ENCODE measurements around the gene BMAL1.

Gene BMAL1

DNA sequence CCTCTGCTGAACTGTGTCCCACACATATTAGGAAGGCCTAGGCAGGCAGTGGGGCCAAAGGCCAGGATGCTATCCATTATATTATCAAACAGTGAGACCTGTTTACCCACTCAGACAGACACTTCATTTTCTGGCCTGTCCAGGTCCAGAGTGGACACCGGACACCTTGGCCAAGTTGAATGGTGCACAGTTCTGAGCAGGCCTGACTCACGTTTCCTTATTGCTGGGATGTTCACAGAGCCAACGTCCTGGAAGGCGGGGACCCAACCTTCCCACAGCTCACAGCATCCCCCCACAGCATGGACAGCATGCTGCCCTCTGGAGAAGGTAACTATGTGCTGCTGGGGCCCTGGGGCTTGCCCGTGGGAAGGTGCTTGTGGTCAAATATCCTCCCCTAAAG is 98.8 kb downstream of the BMAL1 start:
- H3K9me3 ChIP-seq (ENCODE audit: insufficient read depth, low read length, severe bottlenecking): no peaks in the 10 kb centered on the region
- no peak overlapping the region for H2AFZ ChIP-seq (ENCODE audit: low read depth, low read length)
- H4K20me1 ChIP-seq (ENCODE audit: insufficient read depth, low read length): no peaks in the 10 kb centered on the region
- no peak overlapping the region for H3K4me3 ChIP-seq (ENCODE audit: low read depth in 1 of 2, low read length in 2 of 2)
- no peak for TF ChIP-seq EZH2 (IDR thresholded peaks at IDR 0.05; ENCODE audit: borderline replicate concordance, low read depth, low read length, severe bottlenecking)
- no peak for TF ChIP-seq CTCF (IDR thresholded peaks at IDR 0.05; ENCODE audit: borderline replicate concordance, extremely low read depth, low read length, poor library complexity, severe bottlenecking)
- no peak overlapping the region for H3K4me2 ChIP-seq (ENCODE audit: insufficient read depth, low read length)
- H3K27me3 ChIP-seq (ENCODE audit: insufficient read depth, low read length, poor library complexity): no peaks in the 10 kb centered on the region
- no peaks in the 10 kb centered on the region for H3K4me1 ChIP-seq (ENCODE audit: insufficient read depth, low read length)
- ATAC-seq (ENCODE audit: insufficient read depth, low read depth) (no peak), DNase-seq (no peak)
- no peaks in the 10 kb centered on the region for H3K79me2 ChIP-seq (ENCODE audit: insufficient read depth, low read length)
- H3K36me3 ChIP-seq (ENCODE audit: insufficient read depth, low read length): peaks cover 80% of the 10 kb centered on the region
- no peak overlapping the region for H3K27ac ChIP-seq (ENCODE audit: low read length)
- H3K9ac ChIP-seq (ENCODE audit: low read depth, low read length): no peak overlapping the region

- H3K36me3 ChIP-seq (ENCODE audit: insufficient read depth, low read length): peaks cover 79% of the 10 kb centered on the region
- no peak for TF ChIP-seq EZH2 (IDR thresholded peaks at IDR 0.05; ENCODE audit: borderline replicate concordance, low read depth, low read length, severe bottlenecking)
- no peak for TF ChIP-seq CTCF (IDR thresholded peaks at IDR 0.05; ENCODE audit: borderline replicate concordance, extremely low read depth, low read length, poor library complexity, severe bottlenecking)
These were observed 99.2 kb downstream of the BMAL1 start for GRCh38 chr11:13376838-13377237.

DNA sequence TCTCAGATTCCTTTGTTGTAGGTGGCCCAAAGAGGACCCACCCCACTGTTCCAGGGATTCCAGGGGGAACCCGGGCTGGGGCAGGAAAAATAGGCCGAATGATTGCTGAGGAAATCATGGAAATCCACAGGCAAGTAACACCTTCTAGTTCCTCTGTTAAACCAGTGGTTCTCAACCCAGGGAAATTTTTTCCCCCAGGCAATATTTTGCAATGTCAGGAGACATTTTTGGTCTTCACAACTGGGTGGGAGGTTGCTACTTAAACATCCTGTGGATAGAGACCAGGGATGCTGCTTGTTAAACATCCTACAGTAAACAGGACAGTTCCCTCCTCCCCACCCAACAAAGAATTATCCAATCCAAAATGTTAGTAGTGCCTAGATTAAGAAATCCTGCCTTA is 100.7 kb downstream of the BMAL1 start:
- H2AFZ ChIP-seq (ENCODE audit: low read depth, low read length): no peak overlapping the region
- no peak overlapping the region for H3K9ac ChIP-seq (ENCODE audit: low read depth, low read length)
- no peaks in the 10 kb centered on the region for H3K9me3 ChIP-seq (ENCODE audit: insufficient read depth, low read length, severe bottlenecking)
- H3K4me1 ChIP-seq (ENCODE audit: insufficient read depth, low read length): no peaks in the 10 kb centered on the region
- H3K27ac ChIP-seq (ENCODE audit: low read length): no peak overlapping the region
- DNase-seq (no peak), ATAC-seq (ENCODE audit: insufficient read depth, low read depth) (no peak)
- no peaks in the 10 kb centered on the region for H3K79me2 ChIP-seq (ENCODE audit: insufficient read depth, low read length)
- no peak overlapping the region for H3K4me2 ChIP-seq (ENCODE audit: insufficient read depth, low read length)
- no peak overlapping the region for H3K4me3 ChIP-seq (ENCODE audit: low read depth in 1 of 2, low read length in 2 of 2)
- H3K27me3 ChIP-seq (ENCODE audit: insufficient read depth, low read length, poor library complexity): no peaks in the 10 kb centered on the region
- no peaks in the 10 kb centered on the region for H4K20me1 ChIP-seq (ENCODE audit: insufficient read depth, low read length)
- TF ChIP-seq CTCF (IDR thresholded peaks at IDR 0.05; ENCODE audit: borderline replicate concordance, extremely low read depth, low read length, poor library complexity, severe bottlenecking) (no peak), EZH2 (IDR thresholded peaks at IDR 0.05; ENCODE audit: borderline replicate concordance, low read depth, low read length, severe bottlenecking) (no peak)
- peaks cover 81% of the 10 kb centered on the region for H3K36me3 ChIP-seq (ENCODE audit: insufficient read depth, low read length)

More at GRCh38 chr11:13376838-13377237, 99.2 kb downstream of the BMAL1 start:
- DNase-seq: no peak
- ATAC-seq (ENCODE audit: insufficient read depth, low read depth): no peak
- Histone ChIP-seq H3K27ac (ENCODE audit: low read length) (no peak overlapping the region), H4K20me1 (ENCODE audit: insufficient read depth, low read length) (no peaks in the 10 kb centered on the region), H3K27me3 (ENCODE audit: insufficient read depth, low read length, poor library complexity) (no peaks in the 10 kb centered on the region), H3K4me2 (ENCODE audit: insufficient read depth, low read length) (no peak overlapping the region), H2AFZ (ENCODE audit: low read depth, low read length) (no peak overlapping the region), H3K9me3 (ENCODE audit: insufficient read depth, low read length, severe bottlenecking) (no peaks in the 10 kb centered on the region), H3K4me1 (ENCODE audit: insufficient read depth, low read length) (no peaks in the 10 kb centered on the region), H3K79me2 (ENCODE audit: insufficient read depth, low read length) (no peaks in the 10 kb centered on the region), H3K4me3 (ENCODE audit: low read depth in 1 of 2, low read length in 2 of 2) (no peak overlapping the region), H3K9ac (ENCODE audit: low read depth, low read length) (no peak overlapping the region)

DNA sequence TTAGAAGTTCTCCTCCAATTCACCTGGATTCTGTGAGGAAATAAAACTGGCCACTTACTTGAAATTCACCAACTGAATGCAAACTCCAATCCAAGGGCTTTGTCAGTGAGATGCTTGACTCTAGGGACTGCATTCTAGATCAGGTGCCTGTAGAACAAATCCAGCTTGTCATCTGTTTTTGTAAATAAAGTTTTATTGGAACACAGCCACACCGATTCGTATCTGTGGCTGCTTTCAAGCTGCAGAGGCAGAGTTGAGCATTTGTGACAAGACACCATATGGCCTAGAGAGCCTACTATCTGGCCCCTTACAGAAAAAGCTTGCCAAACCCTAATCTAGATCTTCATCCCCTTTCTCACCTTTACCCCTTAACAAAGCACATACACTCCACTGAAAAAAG is 103.1 kb downstream of the BMAL1 start:
- H4K20me1 ChIP-seq (ENCODE audit: insufficient read depth, low read length): no peaks in the 10 kb centered on the region
- H3K27me3 ChIP-seq (ENCODE audit: insufficient read depth, low read length, poor library complexity): no peaks in the 10 kb centered on the region
- H3K36me3 ChIP-seq (ENCODE audit: insufficient read depth, low read length): peaks cover 84% of the 10 kb centered on the region
- H2AFZ ChIP-seq (ENCODE audit: low read depth, low read length): no peak overlapping the region
- no peaks in the 10 kb centered on the region for H3K4me1 ChIP-seq (ENCODE audit: insufficient read depth, low read length)
- no peaks in the 10 kb centered on the region for H3K9me3 ChIP-seq (ENCODE audit: insufficient read depth, low read length, severe bottlenecking)
- no peak overlapping the region for H3K4me3 ChIP-seq (ENCODE audit: low read depth in 1 of 2, low read length in 2 of 2)
- ATAC-seq (ENCODE audit: insufficient read depth, low read depth) (no peak), DNase-seq (no peak)
- no peaks in the 10 kb centered on the region for H3K79me2 ChIP-seq (ENCODE audit: insufficient read depth, low read length)
- TF ChIP-seq CTCF (IDR thresholded peaks at IDR 0.05; ENCODE audit: borderline replicate concordance, extremely low read depth, low read length, poor library complexity, severe bottlenecking) (no peak), EZH2 (IDR thresholded peaks at IDR 0.05; ENCODE audit: borderline replicate concordance, low read depth, low read length, severe bottlenecking) (no peak)
- no peak overlapping the region for H3K9ac ChIP-seq (ENCODE audit: low read depth, low read length)
- no peak overlapping the region for H3K4me2 ChIP-seq (ENCODE audit: insufficient read depth, low read length)
- H3K27ac ChIP-seq (ENCODE audit: low read length): no peak overlapping the region

Measured in DND-41 (cell line).